SK-N-SH (cell line): ENCODE data around the gene EXOC7. TPM values are rescaled to one million over a fixed set of nuclear protein-coding genes. Genes with fewer than 3 reads are reported as not detected.

Experiments used
- ELF1 ChIP-seq: IDR thresholded peaks from 2 replicates; pipeline ENCODE4 v1.4.0; 2012
- GABPA ChIP-seq: IDR thresholded peaks from 2 replicates; pipeline ENCODE4 v1.4.0; 2012; ENCODE audit warnings: low read depth, mild to moderate bottlenecking
- GATA2 ChIP-seq: sonication (generic); formaldehyde crosslinking; IDR thresholded peaks from 2 replicates; pipeline ENCODE4 v1.5.0; 2020; ENCODE audit warnings: mild to moderate bottlenecking, missing genetic modification reagents
- JUND ChIP-seq: IDR thresholded peaks from 2 replicates; pipeline ENCODE4 v1.4.0; 2012
- MEF2A ChIP-seq: IDR thresholded peaks from 2 replicates; pipeline ENCODE4 v1.4.0; 2012; ENCODE audit warnings: low read depth, borderline replicate concordance
- MXI1 ChIP-seq: IDR thresholded peaks from 2 replicates; pipeline ENCODE4 v1.6.1; 2012; ENCODE audit warnings: mild to moderate bottlenecking, low read depth, low read length, improper control_type of control experiment
- NFIC ChIP-seq: IDR thresholded peaks from 2 replicates; pipeline ENCODE4 v1.4.0; 2012; ENCODE audit warnings: borderline replicate concordance
- PBX3 ChIP-seq: IDR thresholded peaks from 2 replicates; pipeline ENCODE4; 2012
- RAD21 ChIP-seq: IDR thresholded peaks from 2 replicates; pipeline ENCODE4 v1.6.1; 2012; ENCODE audit warnings: mild to moderate bottlenecking, low read length
- REST ChIP-seq: IDR thresholded peaks from 2 replicates; pipeline ENCODE4 v1.6.1; 2012; ENCODE audit warnings: mild to moderate bottlenecking, low read depth, low read length, moderate library complexity
- SIN3A ChIP-seq: IDR thresholded peaks from 2 replicates; pipeline ENCODE4 v1.6.1; 2012; ENCODE audit warnings: low read depth, mild to moderate bottlenecking, low read length, moderate library complexity, borderline replicate concordance
- SMC3 ChIP-seq: IDR thresholded peaks from 2 replicates; pipeline ENCODE4 v1.6.1; 2012; ENCODE audit warnings: low read depth, low read length, improper control_type of control experiment
- USF1 ChIP-seq: IDR thresholded peaks from 2 replicates; pipeline ENCODE4 v1.4.0; 2012; ENCODE audit warnings: low read depth, borderline replicate concordance
- ZBTB33 ChIP-seq: IDR thresholded peaks from 2 replicates; pipeline ENCODE4 v1.4.0; 2012; ENCODE audit warnings: low read depth, borderline replicate concordance
- polyA plus RNA-seq, 3 experiments: library from polyadenylated mRNA; depleted of rRNA; stranded (reverse); fragments of >200 nt; gene quantifications; 2 replicates each; pipeline ENCODE4 v1.2.3, GENCODE V29; 2012

Gene EXOC7
- polyA plus RNA-seq, 1 of the 3 experiments (the other 2 are of a cell fraction), result 129 TPM

GRCh38 chr17:76079956-76080767 lies 23.4 kb downstream of the EXOC7 start (continued):
- peak; percentile 2; the same call in 1 of the 2 replicates for TF ChIP-seq ZBTB33
- TF ChIP-seq SIN3A, result 0 out of 2 replicates have a peak, but pooled peaks have one; percentile 13
- no peak for TF ChIP-seq GABPA
- TF ChIP-seq JUND, result no peak
- no peak for TF ChIP-seq SMC3
- no peak for TF ChIP-seq MEF2A
- no peak for TF ChIP-seq MXI1
- no peak for TF ChIP-seq GATA2 (CRISPR knock-in tag)
- TF ChIP-seq REST, result no peak
- no peak for TF ChIP-seq RAD21
- TF ChIP-seq NFIC, result no peak
- peak; percentile 3; the same call in 1 of the 2 replicates for TF ChIP-seq ELF1
- no peak for TF ChIP-seq USF1
- peak; percentile 19 for TF ChIP-seq PBX3
